IPS-NIHi7 (cell line): ENCODE results near the gene ESYT3.
"Not testable (repeated sequence)": the region's sequence is repeated elsewhere in the genome, so short reads cannot be mapped to it uniquely, and the experiment has no call there.

ENCODE experiments used
- DNase-seq: peaks from one replicate; pipeline ENCODE4 v3.0.0; 2012; ENCODE audit warnings: mixed read lengths; ENCODE audit errors: extremely low spot score

The ESYT3 gene

DNA sequence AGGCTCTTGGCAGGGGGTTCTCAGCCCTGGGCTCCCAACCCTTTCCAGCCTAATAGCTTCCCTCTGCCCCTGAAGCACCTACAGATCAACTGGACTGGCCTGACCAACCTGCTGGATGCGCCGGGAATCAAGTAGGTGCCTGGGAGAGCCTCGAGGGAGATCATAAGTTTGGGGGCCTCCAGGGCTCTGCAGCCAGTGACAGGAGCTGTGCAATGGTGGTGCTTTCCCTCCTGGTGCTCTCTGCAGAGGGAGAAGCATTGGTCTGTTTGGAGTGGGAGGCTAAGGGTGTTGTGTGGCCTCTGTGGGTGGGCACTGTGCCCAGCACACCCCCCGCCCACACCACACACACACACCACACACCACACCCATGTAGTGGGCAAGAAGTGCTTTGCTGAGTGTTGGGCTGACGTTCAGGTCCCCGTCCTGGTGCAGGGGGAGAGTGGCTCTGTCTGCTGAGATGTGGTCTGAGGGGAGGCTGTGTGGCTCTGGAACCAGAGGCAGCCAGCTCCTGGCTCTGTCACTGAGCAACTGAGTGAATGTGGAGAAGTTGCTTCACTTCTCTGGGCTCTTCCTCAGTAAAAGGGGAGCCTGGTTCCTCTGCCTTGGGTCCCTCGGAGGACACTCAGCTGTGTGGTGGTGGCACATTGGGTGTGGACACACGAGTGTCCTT is 26.3 kb downstream of the ESYT3 start:
- no peak for DNase-seq

- no peak for DNase-seq
Observed at GRCh38 chr3:138461246-138461645, 26.8 kb downstream of the ESYT3 start.

- no peak for DNase-seq
Observed at GRCh38 chr3:138461896-138462295, 27.5 kb downstream of the ESYT3 start.

DNA sequence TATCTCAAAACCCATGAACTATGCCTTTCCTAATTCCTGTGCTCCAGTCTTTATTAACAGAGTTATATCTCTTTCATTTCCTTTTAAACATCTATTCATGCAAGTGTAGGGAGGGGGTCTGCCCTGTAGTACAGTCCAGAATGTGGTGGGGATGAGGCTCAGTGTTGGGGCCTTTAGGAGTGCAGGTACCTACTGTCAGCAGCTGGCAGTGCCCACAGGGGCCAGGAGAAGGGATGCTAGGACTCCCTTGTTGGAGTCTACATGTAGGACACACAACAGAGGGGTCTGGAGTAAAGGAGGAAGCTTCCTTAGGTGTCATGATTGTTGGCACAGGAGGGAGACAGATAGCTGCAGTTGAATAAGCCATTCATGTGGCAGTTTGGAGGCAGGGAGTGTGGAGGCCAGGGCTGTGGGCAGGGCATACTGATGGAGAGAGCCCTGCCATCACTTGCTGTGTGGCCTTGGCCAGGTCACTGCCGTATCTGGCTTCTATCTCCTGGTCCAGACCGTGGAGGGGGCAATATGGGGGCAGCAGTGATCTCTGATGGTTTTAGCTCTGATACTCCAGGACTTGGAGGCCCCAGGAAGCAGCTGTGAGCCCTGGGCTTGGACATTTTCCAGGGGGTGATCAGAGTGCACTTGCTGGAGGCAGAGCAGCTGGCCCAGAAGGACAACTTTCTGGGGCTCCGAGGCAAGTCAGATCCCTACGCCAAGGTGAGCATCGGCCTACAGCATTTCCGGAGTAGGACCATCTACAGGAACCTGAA is 29.5 kb downstream of the ESYT3 start:
- DNase-seq = no peak

DNA sequence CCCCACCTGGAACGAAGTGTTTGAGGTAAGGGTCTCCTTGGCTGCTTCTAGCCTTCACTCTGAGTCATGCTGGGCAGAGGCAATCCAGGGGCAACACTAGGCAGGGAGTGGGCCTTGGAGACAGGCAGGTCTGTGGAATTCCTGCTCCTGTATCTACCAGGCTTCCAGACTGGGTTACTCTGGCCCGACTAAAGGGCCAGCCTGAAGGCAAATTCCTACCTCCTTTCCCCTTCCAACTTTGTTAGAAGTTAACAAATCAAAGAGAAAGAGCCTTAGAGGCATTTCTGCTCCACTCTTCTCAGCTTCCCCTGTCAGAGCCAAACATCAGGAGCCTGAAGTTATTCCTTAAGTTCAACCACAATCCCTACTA is 30.1 kb downstream of the ESYT3 start:
- DNase-seq = no peak

GRCh38 chr3:138465451-138465850 is 31.0 kb downstream of the ESYT3 start:
- DNase-seq = no peak

- no peak for DNase-seq
Observed at GRCh38 chr3:138465925-138466324, 31.5 kb downstream of the ESYT3 start.

GRCh38 chr3:138467931-138468330 is 33.5 kb downstream of the ESYT3 start:
- DNase-seq = no peak

DNA sequence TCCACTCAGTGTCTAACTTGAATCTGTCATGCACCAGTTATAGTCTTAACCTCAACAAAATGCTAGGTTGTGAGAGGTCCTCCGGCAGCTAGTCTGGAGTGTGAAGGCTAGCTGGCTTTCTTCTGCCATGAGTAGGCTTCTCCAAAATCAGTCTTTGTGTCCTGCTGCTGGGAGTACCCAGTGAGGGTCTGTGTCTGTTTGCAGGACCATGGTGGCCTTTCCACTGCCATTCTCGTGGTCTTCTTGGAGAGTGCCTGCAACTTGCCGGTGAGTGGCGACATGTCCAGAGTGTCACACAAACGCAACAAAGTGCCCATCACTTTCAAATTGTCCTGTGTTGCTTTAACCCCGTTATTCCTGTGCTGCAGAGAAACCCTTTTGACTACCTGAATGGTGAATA is 34.0 kb downstream of the ESYT3 start:
- DNase-seq = no peak

DNA sequence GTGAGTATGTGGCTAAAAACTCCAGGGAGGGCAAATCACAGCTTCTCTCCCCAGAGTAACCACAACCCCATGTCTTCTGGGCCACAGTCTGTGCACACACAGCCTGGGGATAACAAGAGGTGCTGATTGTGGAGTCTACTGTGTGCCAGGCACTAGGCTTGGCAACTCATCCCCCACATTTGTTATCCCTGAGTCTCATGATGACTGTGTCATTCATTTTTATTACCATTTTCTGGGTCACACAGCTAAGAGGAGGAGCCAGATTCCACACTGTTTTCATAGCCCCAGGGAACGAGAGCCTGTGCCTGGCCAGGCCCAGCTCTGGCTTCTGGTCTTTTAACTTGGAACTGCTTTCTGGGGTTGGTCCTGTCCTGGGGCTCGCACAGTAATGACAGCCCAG is 34.5 kb downstream of the ESYT3 start:
- DNase-seq = no peak

- no peak for DNase-seq
Observed at GRCh38 chr3:138469874-138470273, 35.5 kb downstream of the ESYT3 start.

GRCh38 chr3:138470687-138471086 is 36.3 kb downstream of the ESYT3 start:
- no peak for DNase-seq

DNA sequence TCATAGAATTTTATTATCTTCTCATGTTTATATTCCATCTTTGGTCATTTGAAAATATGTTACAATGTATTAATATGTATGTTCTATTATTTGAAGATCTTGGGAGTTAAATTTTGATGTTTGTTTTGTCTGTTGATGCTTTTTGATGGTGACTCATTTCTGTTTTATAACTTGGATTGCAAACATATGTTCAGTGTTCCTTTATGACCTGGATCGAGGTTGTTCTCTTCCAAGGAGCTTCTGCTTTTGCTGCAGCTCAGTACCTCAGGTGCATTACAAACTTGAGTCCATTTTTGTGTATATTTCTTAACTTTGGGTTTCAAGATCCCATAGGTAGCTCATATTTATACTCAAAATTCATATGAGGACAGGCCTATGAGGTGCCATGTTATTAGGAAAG is 37.1 kb downstream of the ESYT3 start:
- DNase-seq = no peak

GRCh38 chr3:138472141-138472825 is 37.9 kb downstream of the ESYT3 start:
- no peak for DNase-seq

DNA sequence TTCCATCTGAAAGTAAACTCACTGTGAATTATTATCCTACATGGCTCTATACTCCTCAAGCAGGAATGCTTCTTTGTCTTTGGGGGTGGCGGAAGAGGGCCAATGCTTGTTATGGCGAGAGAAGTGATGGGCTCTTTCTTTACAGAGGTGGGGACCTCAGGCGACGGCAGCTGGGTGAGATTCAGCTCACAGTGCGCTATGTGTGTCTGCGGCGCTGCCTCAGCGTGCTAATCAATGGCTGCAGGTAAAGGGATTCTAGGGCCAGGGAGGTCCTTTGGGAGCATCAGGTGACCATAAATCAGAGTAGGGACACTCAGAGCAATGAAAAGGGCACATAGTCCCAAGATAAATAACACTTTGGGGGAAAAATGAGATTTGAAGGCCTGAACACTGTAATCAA is 39.0 kb downstream of the ESYT3 start:
- no peak for DNase-seq

DNA sequence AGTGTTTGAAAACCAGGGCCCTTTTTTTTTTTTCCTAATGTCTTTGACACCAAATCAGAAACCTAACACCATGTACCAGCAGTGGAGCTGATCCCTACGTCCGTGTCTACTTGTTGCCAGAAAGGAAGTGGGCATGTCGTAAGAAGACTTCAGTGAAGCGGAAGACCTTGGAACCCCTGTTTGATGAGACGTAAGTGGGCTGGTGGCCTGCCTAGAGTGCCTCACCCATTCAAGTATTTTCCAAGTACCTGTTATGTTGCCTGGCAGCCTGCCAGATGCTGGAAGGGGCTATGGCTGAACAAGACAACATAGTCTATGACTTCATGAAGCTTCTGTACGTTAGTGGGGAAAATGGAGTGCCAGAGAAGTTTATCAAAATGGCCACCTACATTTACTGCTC is 39.7 kb downstream of the ESYT3 start:
- no peak for DNase-seq

- DNase-seq = no peak
Observed at GRCh38 chr3:138476526-138476925, 42.1 kb downstream of the ESYT3 start.

GRCh38 chr3:138477120-138477519 is 42.7 kb downstream of the ESYT3 start:
- DNase-seq = no peak

- no peak for DNase-seq
Observed at GRCh38 chr3:138477801-138478200, 43.4 kb downstream of the ESYT3 start.

- DNase-seq = peak; percentile 79
Observed at GRCh38 chr3:138479438-138479863, 45.0 kb downstream of the ESYT3 start.

- DNase-seq = not testable (repeated sequence)
Observed at GRCh38 chr3:138484672-138485071, 50.3 kb downstream of the ESYT3 start.

DNA sequence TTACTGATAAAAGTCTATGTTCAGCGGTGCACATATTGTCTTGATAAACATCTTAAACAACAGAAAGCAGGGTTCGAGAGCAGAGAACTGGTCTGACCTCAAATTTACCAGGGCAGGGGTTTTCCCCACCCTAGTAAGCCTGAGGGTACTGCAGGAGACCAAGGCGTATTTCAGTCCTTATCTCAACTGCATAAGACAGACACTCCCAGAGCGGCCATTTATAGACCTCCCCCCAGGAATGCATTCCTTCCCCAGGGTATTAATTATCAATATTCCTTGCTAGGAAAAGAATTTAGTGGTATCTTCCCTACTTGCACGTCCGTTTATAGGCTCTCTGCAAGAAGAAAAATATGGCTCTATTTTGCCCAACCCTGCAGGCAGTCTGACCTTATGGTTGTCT is 52.2 kb downstream of the ESYT3 start:
- not testable (repeated sequence) for DNase-seq

- no peak for DNase-seq
Observed at GRCh38 chr3:138491971-138492370, 57.6 kb downstream of the ESYT3 start.
